RWPE1 (cell line): ENCODE results near the gene PLEKHJ1.

ENCODE experiments used
- CTCF ChIA-PET: fragments of 350-600 bp; sonication (Branson Sonifier 250); formaldehyde crosslinking; extraction: SDS; loops from one replicate; lab custom pipeline; 2021; lab: Yijun Ruan, JAX
- POLR2A ChIA-PET: fragments of 400-600 bp; formaldehyde crosslinking; extraction: SDS; loops from one replicate; lab custom pipeline; 2020; ENCODE audit warnings: antibody characterized with exemption; ENCODE audit not compliant: low non-redundant PET; lab: Yijun Ruan, JAX
- DNase-seq: peaks from one replicate; pipeline ENCODE4 v3.0.0; 2012; ENCODE audit warnings: low spot score
- H3K27ac ChIP-seq: fragments of 450-650 bp; 2 replicates; pipeline ENCODE4 v1.5.1; 2017
- CTCF ChIP-seq: fragments of 450-650 bp; conservative IDR thresholded peaks from 2 replicates; pipeline ENCODE4 v1.5.1; 2017; ENCODE audit warnings: low read depth, mild to moderate bottlenecking

Gene PLEKHJ1

GRCh38 chr19:2231621-2232221 is 4.4 kb downstream of the PLEKHJ1 start:
- ChIA-PET CTCF (interaction anchor here (0.7 kb wide), 1 partner anchor 114 kb away, joined by 3 read pairs; no protein-coding TSS in a partner anchor), POLR2A (no interaction called here)
- H3K27ac ChIP-seq, result peak overlapping the region; percentile 95
- DNase-seq, result no peak
- TF ChIP-seq CTCF, result no peak

GRCh38 chr19:2230807-2231533 is 5.2 kb downstream of the PLEKHJ1 start:
- no peak for DNase-seq
- CTCF ChIA-PET, result no interaction called here
- no peak for TF ChIP-seq CTCF
- POLR2A ChIA-PET, result no interaction called here
- peak overlapping the region; percentile 95 for H3K27ac ChIP-seq

- DNase-seq, result no peak
- CTCF ChIA-PET, result interaction anchor here (0.6 to 1.3 kb wide), 2 partner anchors 74 to 382 kb away, joined by 3 to 16 read pairs; no protein-coding TSS in a partner anchor
- POLR2A ChIA-PET, result no interaction called here
- no peak for TF ChIP-seq CTCF
- peak overlapping the region; percentile 95 for H3K27ac ChIP-seq
Measured at GRCh38 chr19:2230033-2230531, 6.0 kb downstream of the PLEKHJ1 start.

GRCh38 chr19:2229103-2230032 is 6.8 kb downstream of the PLEKHJ1 start:
- peak overlapping the region; percentile 95 for H3K27ac ChIP-seq
- no peak for TF ChIP-seq CTCF
- ChIA-PET POLR2A (no interaction called here), CTCF (interaction anchor here (0.5 to 1.3 kb wide), 3 partner anchors 73 to 383 kb away, joined by 3 to 16 read pairs (median 4); no protein-coding TSS in a partner anchor)
- no peak for DNase-seq

- DNase-seq, result no peak
- peak overlapping the region; percentile 95 for H3K27ac ChIP-seq
- no peak for TF ChIP-seq CTCF
- ChIA-PET POLR2A (no interaction called here), CTCF (no interaction called here)
Measured at GRCh38 chr19:2228157-2229030, 7.7 kb downstream of the PLEKHJ1 start.
